Measurements from ENCODE around the gene ITGB3. TPM values are rescaled to one million over a fixed set of nuclear protein-coding genes. Genes with fewer than 3 reads are reported as not detected.

The ITGB3 gene
- polyA plus RNA-seq, 1 of the 3 experiments (the other 2 are of a cell fraction): 4.6 TPM

DNA sequence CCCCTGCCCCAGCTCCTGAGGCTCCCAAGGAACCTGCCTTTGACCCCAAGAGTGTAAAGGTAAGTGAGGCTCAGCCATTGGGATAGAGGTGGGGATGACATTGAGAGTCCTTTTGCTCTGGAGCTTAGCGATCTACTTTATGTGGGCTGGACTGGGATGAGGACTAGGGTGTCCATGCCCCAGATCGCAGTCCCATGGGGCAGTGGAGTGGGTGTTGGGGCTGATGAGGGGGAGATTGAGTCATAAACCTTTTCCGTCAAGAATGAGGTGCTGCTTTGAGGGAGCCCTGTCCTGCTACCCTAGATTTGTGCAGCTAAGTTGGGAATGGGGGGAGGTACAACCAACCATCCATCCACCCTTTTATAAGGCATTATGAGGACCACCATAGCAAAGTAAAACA is 44.1 kb upstream of the ITGB3 start:
- TF ChIP-seq FOXM1 (IDR thresholded peaks at IDR 0.05; ENCODE audit: low read depth): no peak
- no peak for TF ChIP-seq NFIC (IDR thresholded peaks at IDR 0.05; ENCODE audit: borderline replicate concordance)
- no peak for TF ChIP-seq TCF12 (IDR thresholded peaks at IDR 0.05)
- no peak for TF ChIP-seq NRF1 (IDR thresholded peaks at IDR 0.05; ENCODE audit: low read depth, low read length)
- TF ChIP-seq SMC3 (IDR thresholded peaks at IDR 0.05; ENCODE audit: low read depth, low read length): no peak
- TF ChIP-seq, protein P1, sequence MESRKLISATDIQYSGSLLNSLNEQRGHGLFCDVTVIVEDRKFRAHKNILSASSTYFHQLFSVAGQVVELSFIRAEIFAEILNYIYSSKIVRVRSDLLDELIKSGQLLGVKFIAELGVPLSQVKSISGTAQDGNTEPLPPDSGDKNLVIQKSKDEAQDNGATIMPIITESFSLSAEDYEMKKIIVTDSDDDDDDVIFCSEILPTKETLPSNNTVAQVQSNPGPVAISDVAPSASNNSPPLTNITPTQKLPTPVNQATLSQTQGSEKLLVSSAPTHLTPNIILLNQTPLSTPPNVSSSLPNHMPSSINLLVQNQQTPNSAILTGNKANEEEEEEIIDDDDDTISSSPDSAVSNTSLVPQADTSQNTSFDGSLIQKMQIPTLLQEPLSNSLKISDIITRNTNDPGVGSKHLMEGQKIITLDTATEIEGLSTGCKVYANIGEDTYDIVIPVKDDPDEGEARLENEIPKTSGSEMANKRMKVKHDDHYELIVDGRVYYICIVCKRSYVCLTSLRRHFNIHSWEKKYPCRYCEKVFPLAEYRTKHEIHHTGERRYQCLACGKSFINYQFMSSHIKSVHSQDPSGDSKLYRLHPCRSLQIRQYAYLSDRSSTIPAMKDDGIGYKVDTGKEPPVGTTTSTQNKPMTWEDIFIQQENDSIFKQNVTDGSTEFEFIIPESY (IDR thresholded peaks at IDR 0.05; ENCODE audit: borderline replicate concordance, low read depth): no peak
- no peak for TF ChIP-seq TEAD4 (IDR thresholded peaks at IDR 0.05; ENCODE audit: borderline replicate concordance, insufficient read depth)
- no peak for TF ChIP-seq MEF2A (IDR thresholded peaks at IDR 0.05; ENCODE audit: borderline replicate concordance, low read depth)
- TF ChIP-seq, protein P2, sequence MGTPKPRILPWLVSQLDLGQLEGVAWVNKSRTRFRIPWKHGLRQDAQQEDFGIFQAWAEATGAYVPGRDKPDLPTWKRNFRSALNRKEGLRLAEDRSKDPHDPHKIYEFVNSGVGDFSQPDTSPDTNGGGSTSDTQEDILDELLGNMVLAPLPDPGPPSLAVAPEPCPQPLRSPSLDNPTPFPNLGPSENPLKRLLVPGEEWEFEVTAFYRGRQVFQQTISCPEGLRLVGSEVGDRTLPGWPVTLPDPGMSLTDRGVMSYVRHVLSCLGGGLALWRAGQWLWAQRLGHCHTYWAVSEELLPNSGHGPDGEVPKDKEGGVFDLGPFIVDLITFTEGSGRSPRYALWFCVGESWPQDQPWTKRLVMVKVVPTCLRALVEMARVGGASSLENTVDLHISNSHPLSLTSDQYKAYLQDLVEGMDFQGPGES (IDR thresholded peaks at IDR 0.05; ENCODE audit: low read depth, low read length): no peak
- no peak for TF ChIP-seq MXI1 (IDR thresholded peaks at IDR 0.05; ENCODE audit: low read depth, low read length)
- TF ChIP-seq RXRA (IDR thresholded peaks at IDR 0.05; ENCODE audit: borderline replicate concordance, low read depth): no peak
- TF ChIP-seq EP300 (IDR thresholded peaks at IDR 0.05; ENCODE audit: borderline replicate concordance in 1 of 2, low read depth in 1 of 2, low read length in 1 of 2): no peak
- TF ChIP-seq, protein P3, sequence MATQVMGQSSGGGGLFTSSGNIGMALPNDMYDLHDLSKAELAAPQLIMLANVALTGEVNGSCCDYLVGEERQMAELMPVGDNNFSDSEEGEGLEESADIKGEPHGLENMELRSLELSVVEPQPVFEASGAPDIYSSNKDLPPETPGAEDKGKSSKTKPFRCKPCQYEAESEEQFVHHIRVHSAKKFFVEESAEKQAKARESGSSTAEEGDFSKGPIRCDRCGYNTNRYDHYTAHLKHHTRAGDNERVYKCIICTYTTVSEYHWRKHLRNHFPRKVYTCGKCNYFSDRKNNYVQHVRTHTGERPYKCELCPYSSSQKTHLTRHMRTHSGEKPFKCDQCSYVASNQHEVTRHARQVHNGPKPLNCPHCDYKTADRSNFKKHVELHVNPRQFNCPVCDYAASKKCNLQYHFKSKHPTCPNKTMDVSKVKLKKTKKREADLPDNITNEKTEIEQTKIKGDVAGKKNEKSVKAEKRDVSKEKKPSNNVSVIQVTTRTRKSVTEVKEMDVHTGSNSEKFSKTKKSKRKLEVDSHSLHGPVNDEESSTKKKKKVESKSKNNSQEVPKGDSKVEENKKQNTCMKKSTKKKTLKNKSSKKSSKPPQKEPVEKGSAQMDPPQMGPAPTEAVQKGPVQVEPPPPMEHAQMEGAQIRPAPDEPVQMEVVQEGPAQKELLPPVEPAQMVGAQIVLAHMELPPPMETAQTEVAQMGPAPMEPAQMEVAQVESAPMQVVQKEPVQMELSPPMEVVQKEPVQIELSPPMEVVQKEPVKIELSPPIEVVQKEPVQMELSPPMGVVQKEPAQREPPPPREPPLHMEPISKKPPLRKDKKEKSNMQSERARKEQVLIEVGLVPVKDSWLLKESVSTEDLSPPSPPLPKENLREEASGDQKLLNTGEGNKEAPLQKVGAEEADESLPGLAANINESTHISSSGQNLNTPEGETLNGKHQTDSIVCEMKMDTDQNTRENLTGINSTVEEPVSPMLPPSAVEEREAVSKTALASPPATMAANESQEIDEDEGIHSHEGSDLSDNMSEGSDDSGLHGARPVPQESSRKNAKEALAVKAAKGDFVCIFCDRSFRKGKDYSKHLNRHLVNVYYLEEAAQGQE (IDR thresholded peaks at IDR 0.05; ENCODE audit: low read depth, low read length): no peak
- TF ChIP-seq, protein P4, sequence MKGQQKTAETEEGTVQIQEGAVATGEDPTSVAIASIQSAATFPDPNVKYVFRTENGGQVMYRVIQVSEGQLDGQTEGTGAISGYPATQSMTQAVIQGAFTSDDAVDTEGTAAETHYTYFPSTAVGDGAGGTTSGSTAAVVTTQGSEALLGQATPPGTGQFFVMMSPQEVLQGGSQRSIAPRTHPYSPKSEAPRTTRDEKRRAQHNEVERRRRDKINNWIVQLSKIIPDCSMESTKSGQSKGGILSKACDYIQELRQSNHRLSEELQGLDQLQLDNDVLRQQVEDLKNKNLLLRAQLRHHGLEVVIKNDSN (IDR thresholded peaks at IDR 0.05; ENCODE audit: borderline replicate concordance, low read depth): no peak
- TF ChIP-seq, protein P5, sequence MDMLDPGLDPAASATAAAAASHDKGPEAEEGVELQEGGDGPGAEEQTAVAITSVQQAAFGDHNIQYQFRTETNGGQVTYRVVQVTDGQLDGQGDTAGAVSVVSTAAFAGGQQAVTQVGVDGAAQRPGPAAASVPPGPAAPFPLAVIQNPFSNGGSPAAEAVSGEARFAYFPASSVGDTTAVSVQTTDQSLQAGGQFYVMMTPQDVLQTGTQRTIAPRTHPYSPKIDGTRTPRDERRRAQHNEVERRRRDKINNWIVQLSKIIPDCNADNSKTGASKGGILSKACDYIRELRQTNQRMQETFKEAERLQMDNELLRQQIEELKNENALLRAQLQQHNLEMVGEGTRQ (IDR thresholded peaks at IDR 0.05; ENCODE audit: borderline replicate concordance, low read depth, low read length): no peak
- no peak for TF ChIP-seq RFX5 (IDR thresholded peaks at IDR 0.05; ENCODE audit: low read length)
- TF ChIP-seq GABPA (IDR thresholded peaks at IDR 0.05; ENCODE audit: low read depth): no peak
- Histone ChIP-seq H3K36me3 (replicated peaks in 1 of 2; ENCODE audit: control insufficient read depth in 1 of 2, insufficient read depth in 2 of 2, low read length in 1 of 2) (no peaks in the 10 kb centered on the region), H3K4me1 (ENCODE audit: control insufficient read depth in 1 of 2, insufficient read depth in 2 of 2, low read depth in 1 of 2, low read length in 1 of 2) (no peaks in the 10 kb centered on the region), H3F3A (replicated peaks; ENCODE audit: insufficient read depth) (peaks cover 3% of the 10 kb centered on the region), H3K4me3 (ENCODE audit: low read depth in 2 of 2, low read length in 1 of 2) (no peak overlapping the region), H4K20me1 (ENCODE audit: insufficient read depth) (no peaks in the 10 kb centered on the region), H3K79me2 (ENCODE audit: insufficient read depth) (no peaks in the 10 kb centered on the region), H3K27ac (ENCODE audit: low read depth in 2 of 2, low read length in 1 of 2) (no peak overlapping the region), H3K27me3 (ENCODE audit: insufficient read depth) (no peaks in the 10 kb centered on the region), H3K9me3 (no peaks in the 10 kb centered on the region), H3K9me2 (no peaks in the 10 kb centered on the region), H2AFZ (ENCODE audit: low read depth) (no peak overlapping the region), H3K4me2 (no peak overlapping the region), H3K9ac (no peak overlapping the region)
- 73% methylated on average over 3 of the region's 3 CpGs for WGBS (ENCODE audit: low lambda C conversion rate)
- POLR2A ChIA-PET: no interaction called here
- CTCF ChIA-PET: interaction anchor here (0.9 to 5.3 kb wide), 5 partner anchors 11 to 106 kb away, joined by 3 to 23 read pairs (median 5); no protein-coding TSS in a partner anchor
- DNase-seq: no peak
